Thymus (tissue), 11 donors: Measurements from ENCODE around the gene MOXD1. TPM values are rescaled to one million over a fixed set of nuclear protein-coding genes. Genes with fewer than 3 reads are reported as not detected.

Experiments
- DNase-seq, 9 donors: peaks; one replicate each; pipeline ENCODE4 v3.0.0-alpha.2; 2013; ENCODE audit warnings: low spot score in 9 of 9, low read depth in 6 of 9, missing footprints in 1 of 9
- H3K27ac ChIP-seq, 2 donors: one replicate each; pipeline ENCODE4 v1.5.1; 2013; ENCODE audit warnings: control low read depth in 1 of 2, low read depth in 1 of 2, low read length in 1 of 2, mild to moderate bottlenecking in 1 of 2, moderate library complexity in 1 of 2
- H3K27me3 ChIP-seq, 2 donors: one replicate each; pipeline ENCODE4 v1.5.1; 2013; ENCODE audit warnings: low read length in 1 of 2; ENCODE audit not compliant: control insufficient read depth in 2 of 2, insufficient read depth in 1 of 2
- H3K36me3 ChIP-seq, 2 donors: one replicate each; pipeline ENCODE4 v1.5.1; 2013; ENCODE audit warnings: low read length in 1 of 2, mild to moderate bottlenecking in 1 of 2, moderate library complexity in 1 of 2; ENCODE audit not compliant: control insufficient read depth in 2 of 2, insufficient read depth in 2 of 2
- H3K4me1 ChIP-seq, 2 donors: one replicate each; pipeline ENCODE4 v1.5.1; 2013; ENCODE audit warnings: low read length in 2 of 2; ENCODE audit not compliant: control insufficient read depth in 2 of 2, insufficient read depth in 2 of 2
- H3K4me3 ChIP-seq, 2 donors: one replicate each; pipeline ENCODE4 v1.5.1; 2013; ENCODE audit warnings: low read length in 2 of 2, control low read depth in 1 of 2, mild to moderate bottlenecking in 1 of 2
- H3K9me3 ChIP-seq, 2 donors: one replicate each; pipeline ENCODE4 v1.5.1; 2013; ENCODE audit warnings: low read length in 1 of 2, mild to moderate bottlenecking in 1 of 2; ENCODE audit not compliant: control insufficient read depth in 2 of 2, insufficient read depth in 1 of 2
- WGBS: extraction: QIAGEN DNeasy Blood & Tissue Kit; methylation state at CpG from one replicate; pipeline ENCODE4 v1.1.7; 2013; 5-methylcytosine and 5-hydroxymethylcytosine counted together
- polyA plus RNA-seq: library from polyadenylated mRNA; stranded (reverse); fragments of 200-250 nt; gene quantifications from one replicate; pipeline ENCODE4 v1.2.3, GENCODE V29; 2013
- total RNA-seq: library from RNA; stranded (reverse); fragments of 120-200 nt; gene quantifications from one replicate; pipeline ENCODE4 v1.2.4, GENCODE V29; 2013
- donor health status: healthy.

Gene MOXD1
- total and polyA plus RNA-seq, 2 donors = 1.9 to 3.2 TPM

DNA sequence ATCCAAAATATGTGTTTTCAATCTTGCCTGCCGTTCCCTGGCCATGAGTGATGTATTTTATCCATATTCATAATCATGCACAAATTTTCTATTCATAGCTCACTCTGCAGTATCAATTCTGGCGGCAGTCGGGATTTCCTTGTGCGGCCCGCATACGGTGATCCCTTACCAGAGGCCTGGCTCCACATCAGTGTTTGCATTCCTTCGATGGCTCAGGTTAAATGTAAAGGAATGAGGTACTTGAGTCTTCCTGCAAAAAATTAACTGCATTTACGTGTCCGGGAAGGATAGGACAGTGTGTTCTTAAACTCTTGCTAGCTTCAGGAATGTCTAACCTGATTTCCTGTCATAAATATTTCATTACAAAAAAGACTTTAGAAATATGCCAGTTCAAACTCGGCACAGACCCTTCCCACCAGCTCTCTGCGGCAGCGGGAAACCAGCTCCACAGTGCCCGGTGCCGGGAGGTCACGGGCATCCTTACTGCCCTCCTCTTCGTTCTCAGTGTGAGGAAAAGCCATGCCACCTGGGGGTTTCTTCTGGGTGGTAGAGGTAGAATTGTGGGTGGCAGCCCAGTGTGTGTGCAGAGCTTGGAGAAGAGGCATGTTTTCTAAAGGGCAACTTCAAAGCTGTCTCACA is 154.5 kb downstream of the MOXD1 start:
- H3K4me1 ChIP-seq = no peaks in the 10 kb centered on the region
- WGBS = 95% methylated on average over 16 of the region's 16 CpGs
- H3K4me3 ChIP-seq = no peak overlapping the region
- H3K27me3 ChIP-seq = no peaks in the 10 kb centered on the region
- no peaks in the 10 kb centered on the region for H3K9me3 ChIP-seq
- DNase-seq = no peak
- no peak overlapping the region for H3K27ac ChIP-seq
- H3K36me3 ChIP-seq = no peaks in the 10 kb centered on the region

DNA sequence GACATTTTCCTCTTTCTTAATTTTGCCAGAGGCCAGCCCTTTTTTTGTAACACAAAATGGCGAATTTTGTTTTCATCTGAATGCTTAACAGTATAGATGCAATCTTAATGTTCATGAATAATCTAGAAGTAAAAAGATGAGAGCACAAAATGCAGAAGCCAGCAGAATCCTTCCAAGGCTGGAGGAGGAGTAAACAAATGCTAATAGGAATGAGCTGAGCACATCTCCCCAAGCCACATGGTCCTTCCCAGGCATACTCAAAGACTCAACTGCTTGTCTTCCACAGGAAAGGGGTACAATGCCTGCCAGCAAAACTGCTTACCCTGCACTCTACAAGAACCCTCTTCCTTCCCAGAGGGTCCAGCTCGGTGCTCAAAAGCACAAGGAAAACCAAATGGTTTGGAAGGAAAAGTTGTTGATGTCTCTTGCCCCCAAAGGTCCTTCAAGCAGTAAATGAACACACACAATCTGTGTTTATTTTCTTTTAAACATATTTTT is 155.1 kb downstream of the MOXD1 start:
- no peaks in the 10 kb centered on the region for H3K36me3 ChIP-seq
- 91% methylated on average over 2 of the region's 2 CpGs for WGBS
- H3K9me3 ChIP-seq = no peaks in the 10 kb centered on the region
- no peaks in the 10 kb centered on the region for H3K4me1 ChIP-seq
- H3K4me3 ChIP-seq = no peak overlapping the region
- H3K27ac ChIP-seq = no peak overlapping the region
- DNase-seq = no peak
- H3K27me3 ChIP-seq = no peaks in the 10 kb centered on the region

Other genes with a start within 250 kb of the MOXD1 start
- 20.3 TPM for gene STX7, start 111.6 kb upstream of the MOXD1 start, total RNA-seq
- 13.3 TPM for gene STX7, start 111.6 kb upstream of the MOXD1 start, polyA plus RNA-seq
- not detected for gene TAAR9, start 136.8 kb upstream of the MOXD1 start, total RNA-seq
- gene TAAR9, start 136.8 kb upstream of the MOXD1 start, polyA plus RNA-seq = not detected
- gene TAAR8, start 151.2 kb upstream of the MOXD1 start, total RNA-seq = not detected
- gene TAAR8, start 151.2 kb upstream of the MOXD1 start, polyA plus RNA-seq = not detected
- gene TAAR6, start 168.8 kb upstream of the MOXD1 start, total RNA-seq = not detected
- gene TAAR6, start 168.8 kb upstream of the MOXD1 start, polyA plus RNA-seq = not detected
- not detected for gene TAAR5, start 188.3 kb upstream of the MOXD1 start, total RNA-seq
- gene TAAR5, start 188.3 kb upstream of the MOXD1 start, polyA plus RNA-seq = 0.05 TPM
- not detected for gene TAAR2, start 222.8 kb upstream of the MOXD1 start, total RNA-seq
- not detected for gene TAAR2, start 222.8 kb upstream of the MOXD1 start, polyA plus RNA-seq